Measurements from ENCODE around the gene TKTL2.

Gene TKTL2

GRCh38 chr4:163486321-163486720 lies 12.8 kb upstream of the TKTL2 start:
- Histone ChIP-seq H3K9me2 (replicated peaks; ENCODE audit: low read depth, low read length) (no peaks in the 10 kb centered on the region), H3K9me3 (ENCODE audit: insufficient read depth, low read depth, low read length) (no peaks in the 10 kb centered on the region), H4K20me1 (ENCODE audit: insufficient read depth, low read length, poor library complexity, severe bottlenecking) (no peaks in the 10 kb centered on the region), H3K4me1 (ENCODE audit: insufficient read depth, low read length, poor library complexity, severe bottlenecking) (no peaks in the 10 kb centered on the region), H3K36me3 (ENCODE audit: insufficient read depth, low read length) (no peaks in the 10 kb centered on the region), H3K79me2 (ENCODE audit: insufficient read depth, low read length) (no peaks in the 10 kb centered on the region), H2AFZ (ENCODE audit: low read length) (no peak overlapping the region), H3K4me2 (ENCODE audit: low read depth, low read length, poor library complexity, severe bottlenecking) (no peak overlapping the region), H3K4me3 (ENCODE audit: low read length, poor library complexity, severe bottlenecking) (no peak overlapping the region), H3F3A (ENCODE audit: low read depth) (no peaks in the 10 kb centered on the region), H3K9ac (ENCODE audit: low read depth, low read length, poor library complexity, severe bottlenecking) (no peak overlapping the region), H3K27me3 (ENCODE audit: insufficient read depth, low read length, poor library complexity, severe bottlenecking) (no peaks in the 10 kb centered on the region)
- no peak for TF ChIP-seq EZH2phosphoT487 (IDR thresholded peaks at IDR 0.05; ENCODE audit: borderline replicate concordance)
- no peak for TF ChIP-seq CTCF (conservative IDR thresholded peaks at IDR 0.05; ENCODE audit: low read length)

GRCh38 chr4:163485589-163485988 lies 12.0 kb upstream of the TKTL2 start:
- H3K4me3 ChIP-seq (ENCODE audit: low read length, poor library complexity, severe bottlenecking) = no peak overlapping the region
- no peaks in the 10 kb centered on the region for H3K27me3 ChIP-seq (ENCODE audit: insufficient read depth, low read length, poor library complexity, severe bottlenecking)
- H3K79me2 ChIP-seq (ENCODE audit: insufficient read depth, low read length) = no peaks in the 10 kb centered on the region
- no peaks in the 10 kb centered on the region for H3K9me3 ChIP-seq (ENCODE audit: insufficient read depth, low read depth, low read length)
- H3F3A ChIP-seq (ENCODE audit: low read depth) = no peaks in the 10 kb centered on the region
- H3K36me3 ChIP-seq (ENCODE audit: insufficient read depth, low read length) = no peaks in the 10 kb centered on the region
- no peak overlapping the region for H3K9ac ChIP-seq (ENCODE audit: low read depth, low read length, poor library complexity, severe bottlenecking)
- no peak overlapping the region for H3K4me2 ChIP-seq (ENCODE audit: low read depth, low read length, poor library complexity, severe bottlenecking)
- no peaks in the 10 kb centered on the region for H3K4me1 ChIP-seq (ENCODE audit: insufficient read depth, low read length, poor library complexity, severe bottlenecking)
- TF ChIP-seq EZH2phosphoT487 (IDR thresholded peaks at IDR 0.05; ENCODE audit: borderline replicate concordance) (no peak), CTCF (conservative IDR thresholded peaks at IDR 0.05; ENCODE audit: low read length) (no peak)
- no peaks in the 10 kb centered on the region for H4K20me1 ChIP-seq (ENCODE audit: insufficient read depth, low read length, poor library complexity, severe bottlenecking)
- no peak overlapping the region for H2AFZ ChIP-seq (ENCODE audit: low read length)
- H3K9me2 ChIP-seq (replicated peaks; ENCODE audit: low read depth, low read length) = no peaks in the 10 kb centered on the region

GRCh38 chr4:163484906-163485305 lies 11.4 kb upstream of the TKTL2 start:
- Histone ChIP-seq H3K4me3 (ENCODE audit: low read length, poor library complexity, severe bottlenecking) (no peak overlapping the region), H3K9ac (ENCODE audit: low read depth, low read length, poor library complexity, severe bottlenecking) (no peak overlapping the region), H3K9me2 (replicated peaks; ENCODE audit: low read depth, low read length) (no peaks in the 10 kb centered on the region), H4K20me1 (ENCODE audit: insufficient read depth, low read length, poor library complexity, severe bottlenecking) (no peaks in the 10 kb centered on the region), H3K4me1 (ENCODE audit: insufficient read depth, low read length, poor library complexity, severe bottlenecking) (no peaks in the 10 kb centered on the region), H2AFZ (ENCODE audit: low read length) (no peak overlapping the region), H3K36me3 (ENCODE audit: insufficient read depth, low read length) (no peaks in the 10 kb centered on the region), H3K9me3 (ENCODE audit: insufficient read depth, low read depth, low read length) (no peaks in the 10 kb centered on the region), H3K79me2 (ENCODE audit: insufficient read depth, low read length) (no peaks in the 10 kb centered on the region), H3K4me2 (ENCODE audit: low read depth, low read length, poor library complexity, severe bottlenecking) (no peak overlapping the region), H3K27me3 (ENCODE audit: insufficient read depth, low read length, poor library complexity, severe bottlenecking) (no peaks in the 10 kb centered on the region), H3F3A (ENCODE audit: low read depth) (no peaks in the 10 kb centered on the region)
- TF ChIP-seq EZH2phosphoT487 (IDR thresholded peaks at IDR 0.05; ENCODE audit: borderline replicate concordance) (no peak), CTCF (conservative IDR thresholded peaks at IDR 0.05; ENCODE audit: low read length) (peak; percentile 91)
